HG03378 (cell line): ENCODE data around the gene BUB1B.
A peak's percentile ranks its signal among the peaks of the same experiment; 100 is the strongest.
"Not testable (repeated sequence)": the region's sequence is repeated elsewhere in the genome, so short reads cannot be mapped to it uniquely, and the experiment has no call there.

Experiments used
- ATAC-seq: cut with Tn5 transposase; IDR thresholded peaks from one replicate; pipeline ENCODE4 v1.9.1; 2021; ENCODE audit warnings: mild to moderate bottlenecking, moderate library complexity; ENCODE audit not compliant: unreplicated experiment

BUB1B gene, protein sequence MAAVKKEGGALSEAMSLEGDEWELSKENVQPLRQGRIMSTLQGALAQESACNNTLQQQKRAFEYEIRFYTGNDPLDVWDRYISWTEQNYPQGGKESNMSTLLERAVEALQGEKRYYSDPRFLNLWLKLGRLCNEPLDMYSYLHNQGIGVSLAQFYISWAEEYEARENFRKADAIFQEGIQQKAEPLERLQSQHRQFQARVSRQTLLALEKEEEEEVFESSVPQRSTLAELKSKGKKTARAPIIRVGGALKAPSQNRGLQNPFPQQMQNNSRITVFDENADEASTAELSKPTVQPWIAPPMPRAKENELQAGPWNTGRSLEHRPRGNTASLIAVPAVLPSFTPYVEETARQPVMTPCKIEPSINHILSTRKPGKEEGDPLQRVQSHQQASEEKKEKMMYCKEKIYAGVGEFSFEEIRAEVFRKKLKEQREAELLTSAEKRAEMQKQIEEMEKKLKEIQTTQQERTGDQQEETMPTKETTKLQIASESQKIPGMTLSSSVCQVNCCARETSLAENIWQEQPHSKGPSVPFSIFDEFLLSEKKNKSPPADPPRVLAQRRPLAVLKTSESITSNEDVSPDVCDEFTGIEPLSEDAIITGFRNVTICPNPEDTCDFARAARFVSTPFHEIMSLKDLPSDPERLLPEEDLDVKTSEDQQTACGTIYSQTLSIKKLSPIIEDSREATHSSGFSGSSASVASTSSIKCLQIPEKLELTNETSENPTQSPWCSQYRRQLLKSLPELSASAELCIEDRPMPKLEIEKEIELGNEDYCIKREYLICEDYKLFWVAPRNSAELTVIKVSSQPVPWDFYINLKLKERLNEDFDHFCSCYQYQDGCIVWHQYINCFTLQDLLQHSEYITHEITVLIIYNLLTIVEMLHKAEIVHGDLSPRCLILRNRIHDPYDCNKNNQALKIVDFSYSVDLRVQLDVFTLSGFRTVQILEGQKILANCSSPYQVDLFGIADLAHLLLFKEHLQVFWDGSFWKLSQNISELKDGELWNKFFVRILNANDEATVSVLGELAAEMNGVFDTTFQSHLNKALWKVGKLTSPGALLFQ

DNA sequence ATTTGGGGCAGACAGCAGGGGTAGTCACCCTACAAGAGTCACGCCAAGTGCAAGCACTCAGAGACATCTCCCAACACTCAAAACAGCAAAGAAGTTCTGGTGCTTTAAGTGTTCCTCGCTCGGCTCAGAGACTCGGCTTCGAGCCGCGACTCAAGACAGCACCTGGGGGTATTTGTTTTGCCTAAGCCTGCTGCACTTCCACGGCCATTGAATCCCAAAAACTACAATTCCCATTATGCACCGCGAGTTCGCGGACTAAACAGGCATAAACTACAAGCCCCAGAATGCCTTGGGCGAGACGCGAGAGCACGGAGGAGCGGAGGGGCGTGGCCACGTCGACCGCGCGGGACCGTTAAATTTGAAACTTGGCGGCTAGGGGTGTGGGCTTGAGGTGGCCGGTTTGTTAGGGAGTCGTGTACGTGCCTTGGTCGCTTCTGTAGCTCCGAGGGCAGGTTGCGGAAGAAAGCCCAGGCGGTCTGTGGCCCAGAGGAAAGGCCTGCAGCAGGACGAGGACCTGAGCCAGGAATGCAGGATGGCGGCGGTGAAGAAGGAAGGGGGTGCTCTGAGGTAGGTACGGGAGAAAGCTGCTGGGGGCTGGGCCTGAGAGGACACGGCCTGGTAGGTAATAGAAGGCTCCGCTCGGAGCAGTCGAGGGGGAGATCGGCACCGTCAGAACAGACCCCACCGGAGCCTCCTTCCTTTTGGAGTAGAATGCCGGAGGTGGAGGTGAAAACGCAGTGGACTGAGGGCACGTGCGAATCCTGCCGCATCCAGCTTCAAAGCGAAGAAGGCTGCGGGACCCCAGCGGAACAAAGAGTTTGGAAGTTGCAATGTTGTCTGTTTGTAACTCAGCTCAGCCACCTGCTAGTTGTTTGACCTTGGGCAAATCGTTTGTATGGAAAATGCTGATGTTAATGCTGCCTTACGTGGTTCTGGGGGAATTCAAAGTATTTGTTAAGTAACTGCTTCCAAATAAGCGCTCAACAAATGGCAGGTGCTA is at the start of gene BUB1B:
Gene BUB1B (plus strand): TSS at position 381 of the 1,000 bp plus-strand sequence. CDS start 152 bp downstream, at position 533.
- peak; percentile 82 for ATAC-seq

DNA sequence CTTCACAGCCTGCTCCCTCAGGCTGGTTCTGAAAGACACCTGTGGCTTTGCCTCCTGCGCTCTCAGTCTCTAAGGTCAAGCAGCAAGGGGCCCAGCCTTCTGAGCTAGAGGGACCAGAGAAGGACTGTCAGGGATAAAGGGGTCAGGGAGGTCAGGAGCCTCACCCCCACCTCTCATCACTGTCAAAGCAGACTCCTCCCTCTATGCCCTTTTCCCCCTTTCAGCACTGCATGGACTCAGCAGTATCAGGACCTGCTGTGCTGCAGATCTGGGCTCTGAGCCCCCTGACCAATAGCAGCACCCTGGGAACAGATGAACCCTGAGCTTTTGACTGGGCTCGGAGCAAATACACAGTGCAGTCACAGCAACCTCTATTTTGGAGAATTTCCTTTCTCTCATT is 49.0 kb upstream of the BUB1B start:
- ATAC-seq: no peak

DNA sequence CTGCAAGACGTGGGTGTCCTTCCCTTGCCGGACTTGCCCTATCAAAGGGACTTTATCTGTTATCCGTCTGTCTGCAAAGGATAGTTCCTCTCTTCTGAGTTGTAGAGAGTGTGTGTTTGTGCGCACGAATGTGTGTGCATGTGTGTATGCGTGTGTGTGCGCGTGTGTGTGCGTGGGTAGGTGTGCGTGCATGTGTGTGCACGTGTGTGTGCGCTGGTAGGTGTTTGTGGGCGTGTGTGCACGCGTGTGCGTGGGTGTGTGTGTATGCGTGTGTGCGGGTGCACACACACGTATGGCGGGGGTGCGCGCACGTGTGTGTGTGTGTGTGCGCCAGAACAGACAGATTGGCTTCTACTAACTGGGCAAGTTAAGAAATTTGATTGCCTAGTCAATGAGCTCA is 48.1 kb upstream of the BUB1B start:
- no peak for ATAC-seq

DNA sequence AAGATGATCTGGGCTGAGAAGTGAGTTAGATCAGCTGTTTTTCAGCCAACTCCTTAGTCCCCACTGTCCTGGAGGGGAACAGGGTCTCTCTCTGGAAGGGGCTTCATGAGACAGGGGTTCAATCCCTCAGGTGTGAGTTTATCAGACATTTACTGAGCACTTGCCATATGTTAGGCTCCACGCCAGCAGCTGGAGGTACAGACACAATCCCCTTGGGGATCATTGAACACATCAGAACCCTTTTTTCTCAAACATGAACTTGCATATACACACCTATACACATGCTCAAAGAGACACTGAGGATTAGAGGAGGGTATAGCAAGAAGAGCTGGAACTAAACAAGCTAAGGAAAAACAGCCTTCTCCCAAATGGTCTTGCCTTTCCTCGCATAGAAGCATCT is 46.7 kb upstream of the BUB1B start:
- no peak for ATAC-seq

DNA sequence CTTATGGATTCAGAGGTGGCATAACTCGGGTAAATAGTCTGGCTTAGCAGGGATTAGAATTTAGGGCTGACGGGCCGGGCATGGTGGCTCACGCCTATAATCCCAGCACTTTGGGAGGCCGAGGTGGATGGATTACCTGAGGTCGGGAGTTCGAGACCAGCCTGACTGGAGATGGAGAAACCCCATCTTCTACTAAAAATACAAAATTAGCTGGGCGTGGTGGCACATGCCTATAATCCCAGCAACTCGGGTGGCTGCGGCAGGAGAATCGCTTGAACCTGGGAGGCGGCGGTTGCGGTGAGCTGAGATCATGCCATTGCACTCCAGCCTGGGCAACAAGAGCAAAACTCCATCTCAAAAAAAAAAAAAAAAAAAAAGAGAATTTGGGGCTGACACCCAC is 45.8 kb upstream of the BUB1B start:
- ATAC-seq: not testable (repeated sequence)

DNA sequence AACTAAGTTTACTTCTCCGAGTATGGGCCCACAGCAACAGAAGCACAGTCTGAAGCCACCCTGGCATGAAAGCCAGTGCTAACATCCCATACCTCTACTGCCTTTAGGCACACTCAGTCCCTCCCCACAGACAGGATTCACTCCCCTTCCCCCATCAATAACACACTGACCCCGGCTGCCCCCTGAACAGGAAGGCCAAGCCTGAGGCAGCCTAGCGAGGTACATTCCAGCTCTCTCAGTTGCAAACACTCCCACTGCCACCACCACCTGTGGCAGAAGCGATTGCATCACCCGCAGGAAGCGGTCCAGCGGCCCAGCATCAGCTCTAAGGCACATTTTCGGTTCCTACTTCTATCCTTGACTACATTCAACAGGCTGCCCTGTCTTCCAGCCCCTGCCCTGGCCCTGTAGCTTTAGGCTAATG is 45.2 kb upstream of the BUB1B start:
- peak; percentile 94 for ATAC-seq

- ATAC-seq: no peak
Observed at GRCh38 chr15:40118473-40118872, 42.4 kb upstream of the BUB1B start.

GRCh38 chr15:40121911-40122638 is 38.8 kb upstream of the BUB1B start:
- no peak for ATAC-seq

- not testable (repeated sequence) for ATAC-seq
Observed at GRCh38 chr15:40122989-40123388, 37.9 kb upstream of the BUB1B start.

DNA sequence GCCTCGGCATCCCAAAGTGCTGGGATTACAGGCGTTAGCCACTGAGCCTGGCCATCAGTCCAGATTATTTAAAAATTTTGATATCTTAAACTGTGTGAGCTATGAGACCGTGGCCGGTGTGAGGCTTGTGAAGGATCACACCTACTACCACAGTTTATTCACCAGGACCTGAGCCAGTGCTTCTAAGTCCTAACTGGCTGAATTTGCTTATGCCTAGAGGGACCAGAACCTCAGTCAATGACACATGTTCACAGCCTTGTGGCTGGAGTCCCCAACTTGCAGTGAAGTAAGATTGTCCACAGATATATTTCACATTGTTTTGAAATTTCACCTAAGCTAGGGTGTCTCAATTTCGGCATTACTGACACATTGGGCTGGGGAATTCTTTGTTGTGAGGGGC is 37.0 kb upstream of the BUB1B start:
- ATAC-seq: not testable (repeated sequence)

- ATAC-seq: not testable (repeated sequence)
Observed at GRCh38 chr15:40124333-40124732, 36.5 kb upstream of the BUB1B start.

DNA sequence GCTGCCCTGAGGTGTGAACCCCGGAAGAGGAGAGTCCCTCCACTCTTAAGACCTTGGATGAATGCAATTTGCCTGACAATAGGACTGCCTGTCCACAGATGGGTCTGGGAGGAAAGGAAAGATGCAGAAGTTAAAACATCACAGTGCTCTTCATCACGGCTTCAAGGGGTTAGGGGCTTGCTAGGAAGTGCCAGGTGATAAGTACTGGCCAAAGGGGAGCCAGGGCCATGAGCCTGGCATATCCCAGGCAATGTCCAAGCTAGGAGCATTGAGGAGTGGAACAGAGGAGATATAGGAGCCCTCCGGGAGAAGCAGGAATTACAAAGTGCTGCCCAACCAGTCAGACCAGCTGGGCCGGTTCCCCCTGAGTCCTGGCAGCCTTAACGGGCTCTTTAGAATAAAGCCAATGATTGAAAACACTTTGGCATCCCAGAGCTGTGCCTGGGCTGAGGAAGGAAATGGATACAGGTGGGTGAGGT is 36.0 kb upstream of the BUB1B start:
- not testable (repeated sequence) for ATAC-seq

- ATAC-seq: no peak
Observed at GRCh38 chr15:40125950-40126349, 34.9 kb upstream of the BUB1B start.

DNA sequence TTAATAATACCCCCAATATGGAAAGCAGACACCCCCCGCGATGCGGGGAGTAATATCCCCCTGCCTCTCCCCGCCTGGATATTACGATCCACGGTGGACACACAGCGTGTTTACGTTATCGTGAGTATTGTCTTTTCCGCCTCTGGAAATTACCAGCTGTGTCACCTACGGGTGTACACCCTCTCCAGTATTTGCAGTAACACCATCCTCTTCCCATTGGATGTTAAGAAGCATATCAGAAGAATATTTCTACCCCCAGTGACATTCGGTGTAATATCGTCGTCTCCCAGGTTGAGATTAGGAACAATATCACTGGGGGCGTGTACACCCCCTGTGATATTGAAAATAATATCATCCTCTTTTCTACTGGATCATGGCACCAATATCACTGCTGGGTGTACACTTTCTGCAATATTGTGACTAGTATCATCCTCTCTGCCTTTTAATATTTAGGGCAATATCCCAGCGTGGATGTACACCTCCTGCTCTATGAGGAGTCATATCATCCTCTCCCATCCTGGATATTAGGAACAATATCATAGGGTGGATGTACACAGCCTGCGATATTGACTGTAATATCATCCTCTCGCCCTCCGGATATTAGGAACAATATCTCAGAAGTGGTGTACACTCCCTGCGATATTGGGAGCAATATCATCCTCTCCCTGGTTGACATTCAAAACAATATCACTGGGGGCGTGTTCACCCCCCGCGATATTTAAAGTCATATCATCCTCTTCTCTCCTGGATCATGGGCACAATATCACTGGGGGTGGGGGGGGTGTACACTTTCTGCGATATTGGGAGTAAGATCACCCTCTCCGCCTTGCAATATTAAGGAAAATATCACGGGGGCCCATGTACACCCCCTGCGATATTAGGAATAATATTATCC is 31.9 kb upstream of the BUB1B start:
- no peak for ATAC-seq

DNA sequence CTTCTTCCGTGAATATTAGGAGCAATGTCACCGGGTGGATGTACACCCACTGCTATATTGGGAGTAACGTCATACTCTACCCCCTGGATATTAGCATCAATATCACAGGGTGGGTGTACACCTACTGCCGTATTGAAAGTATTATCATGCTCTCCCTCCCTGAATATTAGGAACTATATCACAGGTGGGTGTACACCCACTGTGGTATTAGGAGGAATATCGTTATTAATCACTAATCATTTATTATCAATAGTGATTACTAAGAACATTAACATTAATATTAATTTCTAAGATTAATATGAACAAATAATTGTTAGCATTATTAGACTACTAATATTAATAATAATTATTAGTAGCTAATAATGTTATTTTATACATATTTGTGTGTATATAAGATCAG is 30.8 kb upstream of the BUB1B start:
- no peak for ATAC-seq

- no peak for ATAC-seq
Observed at GRCh38 chr15:40130799-40131502, 29.9 kb upstream of the BUB1B start.

DNA sequence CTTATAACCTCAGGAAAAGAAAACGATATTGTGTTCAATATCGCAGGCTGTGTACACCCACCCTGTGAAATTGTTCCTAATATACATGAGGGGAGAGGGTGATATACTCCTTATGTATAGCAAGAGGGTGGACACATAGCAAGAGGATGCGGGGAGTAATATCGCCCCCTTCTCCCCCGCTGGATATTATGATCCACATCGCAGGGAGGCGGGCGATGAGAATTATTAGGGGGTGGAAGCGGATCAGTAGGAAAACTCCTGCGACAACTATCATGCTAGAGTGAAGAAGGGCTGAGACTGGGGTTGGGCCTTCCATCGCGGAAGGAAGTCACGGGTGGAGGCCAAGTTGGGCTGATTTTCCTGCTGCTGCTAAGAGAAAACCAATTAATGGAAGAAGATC is 27.3 kb upstream of the BUB1B start:
- no peak for ATAC-seq

- no peak for ATAC-seq
Observed at GRCh38 chr15:40134885-40135284, 26.0 kb upstream of the BUB1B start.
